ENCODE results near the gene AQP6.

GRCh38 chr12:50003595-50003994 lies 30.8 kb downstream of the AQP6 start:
- TF ChIP-seq CTCF (IDR thresholded peaks at IDR 0.05; ENCODE audit: low read length) (no peak), EZH2phosphoT487 (IDR thresholded peaks at IDR 0.05; ENCODE audit: low read length) (no peak)
